WTC11 (cell line): ENCODE data around the gene POLR2L. TPM values are rescaled to one million over a fixed set of nuclear protein-coding genes. Genes with fewer than 3 reads are reported as not detected.

Experiments
- ARID4B ChIP-seq: sonication (generic); formaldehyde crosslinking; IDR thresholded peaks from 2 replicates; pipeline ENCODE4 v1.8.0; 2023; ENCODE audit warnings: missing genetic modification reagents, mild to moderate bottlenecking, borderline replicate concordance
- CREM ChIP-seq: sonication (generic); formaldehyde crosslinking; IDR thresholded peaks from 2 replicates; pipeline ENCODE4 v1.8.1; 2022; ENCODE audit warnings: mild to moderate bottlenecking, missing genetic modification reagents, moderate library complexity
- E2F1 ChIP-seq: sonication (generic); formaldehyde crosslinking; IDR thresholded peaks from 2 replicates; pipeline ENCODE4 v1.8.0; 2022; ENCODE audit warnings: mild to moderate bottlenecking, missing genetic modification reagents
- E2F4 ChIP-seq: sonication (generic); formaldehyde crosslinking; IDR thresholded peaks from 2 replicates; pipeline ENCODE4 v1.8.1; 2022; ENCODE audit warnings: low read depth, mild to moderate bottlenecking, moderate library complexity, missing genetic modification reagents, borderline replicate concordance
- ELF4 ChIP-seq: sonication (generic); formaldehyde crosslinking; IDR thresholded peaks from 2 replicates; pipeline ENCODE4 v1.8.1; 2022; ENCODE audit warnings: low read depth, mild to moderate bottlenecking, moderate library complexity, missing genetic modification reagents
- ETV6 ChIP-seq: sonication (generic); formaldehyde crosslinking; IDR thresholded peaks from 2 replicates; pipeline ENCODE4 v1.8.1; 2022; ENCODE audit warnings: mild to moderate bottlenecking, missing genetic modification reagents
- FOXK1 ChIP-seq: sonication (generic); formaldehyde crosslinking; IDR thresholded peaks from 2 replicates; pipeline ENCODE4 v1.8.0; 2022; ENCODE audit warnings: mild to moderate bottlenecking, moderate library complexity, missing genetic modification reagents
- FOXP1 ChIP-seq: sonication (generic); formaldehyde crosslinking; IDR thresholded peaks from 2 replicates; pipeline ENCODE4 v1.8.0; 2022; ENCODE audit warnings: missing genetic modification reagents, mild to moderate bottlenecking, moderate library complexity, borderline replicate concordance
- HMGXB4 ChIP-seq: sonication (generic); formaldehyde crosslinking; IDR thresholded peaks from 2 replicates; pipeline ENCODE4 v1.8.1; 2023; ENCODE audit warnings: mild to moderate bottlenecking, moderate library complexity, missing genetic modification reagents
- IRF1 ChIP-seq: sonication (generic); formaldehyde crosslinking; IDR thresholded peaks from 2 replicates; pipeline ENCODE4 v1.8.0; 2023; ENCODE audit warnings: missing genetic modification reagents
- KAT7 ChIP-seq: sonication (generic); formaldehyde crosslinking; IDR thresholded peaks from 2 replicates; pipeline ENCODE4 v1.8.1; 2023; ENCODE audit warnings: missing genetic modification reagents, mild to moderate bottlenecking, borderline replicate concordance
- MXD4 ChIP-seq: fragments of 250-450 bp; sonication (Bioruptor Pico); IDR thresholded peaks from 2 replicates; pipeline ENCODE4 v1.8.0; 2021; ENCODE audit warnings: mild to moderate bottlenecking, moderate library complexity, borderline replicate concordance
- NR2C2 ChIP-seq: sonication (generic); formaldehyde crosslinking; IDR thresholded peaks from 2 replicates; pipeline ENCODE4 v1.8.0; 2022; ENCODE audit warnings: mild to moderate bottlenecking, missing genetic modification reagents
- TEAD1 ChIP-seq: sonication (generic); formaldehyde crosslinking; IDR thresholded peaks from 2 replicates; pipeline ENCODE4 v1.8.0; 2022; ENCODE audit warnings: mild to moderate bottlenecking, missing genetic modification reagents
- TEAD4 ChIP-seq: sonication (generic); formaldehyde crosslinking; IDR thresholded peaks from 2 replicates; pipeline ENCODE4 v1.8.0; 2022; ENCODE audit warnings: mild to moderate bottlenecking, missing genetic modification reagents
- ZBTB21 ChIP-seq: sonication (generic); formaldehyde crosslinking; IDR thresholded peaks from 2 replicates; pipeline ENCODE4 v1.8.1; 2023; ENCODE audit warnings: mild to moderate bottlenecking, missing genetic modification reagents, borderline replicate concordance
- ZNF317 ChIP-seq: sonication (generic); formaldehyde crosslinking; IDR thresholded peaks from 2 replicates; pipeline ENCODE4 v1.8.1; 2023; ENCODE audit warnings: low read depth, mild to moderate bottlenecking, moderate library complexity, missing genetic modification reagents, borderline replicate concordance
- ZNF396 ChIP-seq: fragments of 250-450 bp; sonication (Bioruptor Pico); IDR thresholded peaks from 2 replicates; pipeline ENCODE4 v1.8.0; 2021; ENCODE audit warnings: mild to moderate bottlenecking, moderate library complexity, borderline replicate concordance
- ZNF423 ChIP-seq: fragments of 250-450 bp; sonication (Bioruptor Pico); IDR thresholded peaks from 2 replicates; pipeline ENCODE4 v2.1.2; 2022; ENCODE audit warnings: mild to moderate bottlenecking, moderate library complexity
- ZNF671 ChIP-seq: fragments of 250-450 bp; sonication (Bioruptor Pico); IDR thresholded peaks from 2 replicates; pipeline ENCODE4 v1.8.0; 2021; ENCODE audit warnings: mild to moderate bottlenecking
- total RNA-seq: library from RNA; stranded (reverse); gene quantifications from 3 replicates; pipeline ENCODE4 v1.2.3, GENCODE V29; 2021

POLR2L gene
- total RNA-seq, 1 experiment from 2014 or later, result 152 TPM

- TF ChIP-seq ARID4B (CRISPR knock-in tag) (peak; percentile 91), FOXK1 (CRISPR knock-in tag) (peak; percentile 62; the same call in 1 of the 2 replicates), KAT7 (CRISPR knock-in tag) (no peak), ZBTB21 (CRISPR knock-in tag) (no peak; the same call in 1 of the 2 replicates), TEAD4 (CRISPR knock-in tag) (no peak), ETV6 (no peak), ZNF396 (CRISPR knock-in tag) (no peak), E2F1 (no peak), MXD4 (CRISPR knock-in tag) (no peak), FOXP1 (CRISPR knock-in tag) (peak; percentile 90), TEAD1 (CRISPR knock-in tag) (0 out of 2 replicates have a peak, but pooled peaks have one; percentile 65), ZNF671 (CRISPR knock-in tag) (no peak), E2F4 (CRISPR knock-in tag) (0 out of 2 replicates have a peak, but pooled peaks have one; percentile 77), HMGXB4 (peak; percentile 47; the same call in 1 of the 2 replicates), CREM (peak; percentile 91), IRF1 (CRISPR knock-in tag) (no peak), ZNF317 (CRISPR knock-in tag) (no peak), ELF4 (CRISPR knock-in tag) (no peak), ZNF423 (CRISPR knock-in tag) (no peak), NR2C2 (CRISPR knock-in tag) (0 out of 2 replicates have a peak, but pooled peaks have one; percentile 55)
Measured at GRCh38 chr11:809287-810039, 32.9 kb downstream of the POLR2L start, which contains the start of gene RPLP2 (continued).
